ENCODE measurements around the gene CBFB. TPM values are rescaled to one million over a fixed set of nuclear protein-coding genes. Genes with fewer than 3 reads are reported as not detected.

The CBFB gene
- total and polyA plus RNA-seq, 9 of the 15 experiments (the other 6 are each of a cell fraction or from before 2014, with no cell fraction given): 22.0 to 112 (median 66.5) TPM

GRCh38 chr16:67029254-67030096, 526 bp downstream of the CBFB start (continued):
- TF ChIP-seq BCLAF1 (IDR thresholded peaks at IDR 0.05; ENCODE audit: borderline replicate concordance in 1 of 2, control insufficient read depth in 1 of 2, low read depth in 2 of 2, low read length in 1 of 2) (no peak), SOX6 (IDR thresholded peaks at IDR 0.05) (no peak), RBM15 (IDR thresholded peaks at IDR 0.05; ENCODE audit: insufficient read depth, low read length) (no peak), SMC3 (conservative IDR thresholded peaks at IDR 0.05; ENCODE audit: insufficient read depth, low read depth, low read length) (no peak), CTBP1 (IDR thresholded peaks at IDR 0.05; ENCODE audit: borderline replicate concordance) (peak; percentile 82), ATF3 (IDR thresholded peaks at IDR 0.05) (no peak), ATF3 (CRISPR knock-in tag; conservative IDR thresholded peaks at IDR 0.05) (no peak; the same call in 1 of the 2 replicates), ZFP30 (CRISPR knock-in tag; IDR thresholded peaks at IDR 0.05; ENCODE audit: borderline replicate concordance) (no peak), ZNF518B (CRISPR knock-in tag; IDR thresholded peaks at IDR 0.05) (no peak), PCBP1 (IDR thresholded peaks at IDR 0.05; ENCODE audit: low read depth, low read length, poor library complexity, severe bottlenecking) (peak; percentile 84), RAD21 (CRISPR knock-in tag; conservative IDR thresholded peaks at IDR 0.05 in 1 of 2, IDR thresholded peaks at IDR 0.05 in 1 of 2) (no peak), ZNF766 (CRISPR knock-in tag; conservative IDR thresholded peaks at IDR 0.05) (0 out of 2 replicates have a peak, but pooled peaks have one; percentile 6), RBM34 (IDR thresholded peaks at IDR 0.05; ENCODE audit: borderline replicate concordance, insufficient read depth, low read length) (no peak), PATZ1 (CRISPR knock-in tag; IDR thresholded peaks at IDR 0.05; ENCODE audit: borderline replicate concordance) (no peak), LCOR (CRISPR knock-in tag; IDR thresholded peaks at IDR 0.05) (no peak), MTA1 (IDR thresholded peaks at IDR 0.05; ENCODE audit: borderline replicate concordance) (no peak)
